Measurements from ENCODE around the gene CRACR2A. TPM values are rescaled to one million over a fixed set of nuclear protein-coding genes. Genes with fewer than 3 reads are reported as not detected.

Gene CRACR2A
- total and polyA plus RNA-seq, 2 of the 8 experiments (the other 6 are each of a cell fraction or from before 2014, with no cell fraction given): 0.85 to 3.2 TPM

- no peak for TF ChIP-seq RFX5 (IDR thresholded peaks at IDR 0.05; ENCODE audit: borderline replicate concordance, low read depth, low read length)
- TF ChIP-seq SP1 (IDR thresholded peaks at IDR 0.05; ENCODE audit: low read depth, low read length): no peak
- TF ChIP-seq CBX5 (IDR thresholded peaks at IDR 0.05; ENCODE audit: low read depth, low read length): no peak
Observed at GRCh38 chr12:3722368-3722767, 30.5 kb downstream of the CRACR2A start (continued).
